Activated T-cell treated with anti-CD3 and anti-CD28 coated beads, Interleukin-2, amount 50 U/mL, for 72 hours (primary cell): ENCODE measurements around the gene TYW1B. TPM values are rescaled to one million over a fixed set of nuclear protein-coding genes. Genes with fewer than 3 reads are reported as not detected.

Experiments used
- total RNA-seq, 2 donors: library from RNA; stranded (reverse); gene quantifications; one replicate each; pipeline ENCODE4 v1.2.3, GENCODE V29; 2022

The TYW1B gene
- total RNA-seq, 2 donors from 2014 or later: 1.5 to 4.7 TPM

Other genes with a start within 250 kb of the TYW1B start
- gene POM121, start 96.9 kb upstream of the TYW1B start, total RNA-seq: 10 to 100 TPM; 63.4 to 68.0 TPM
- 1 to 10 TPM; 1.8 TPM for gene TRIM74, start 141.3 kb upstream of the TYW1B start, total RNA-seq
- gene SPDYE8, start 201.6 kb upstream of the TYW1B start, total RNA-seq: not detected
- not detected for gene SPDYE11, start 229.7 kb upstream of the TYW1B start, total RNA-seq